Measurements from ENCODE around the gene PPP1CB. TPM values are rescaled to one million over a fixed set of nuclear protein-coding genes. Genes with fewer than 3 reads are reported as not detected.

PPP1CB gene
- total and polyA plus RNA-seq, 10 of the 15 experiments (the other 5 are each of a cell fraction or from before 2014, with no cell fraction given) = 37.5 to 176 (median 84.9) TPM

DNA sequence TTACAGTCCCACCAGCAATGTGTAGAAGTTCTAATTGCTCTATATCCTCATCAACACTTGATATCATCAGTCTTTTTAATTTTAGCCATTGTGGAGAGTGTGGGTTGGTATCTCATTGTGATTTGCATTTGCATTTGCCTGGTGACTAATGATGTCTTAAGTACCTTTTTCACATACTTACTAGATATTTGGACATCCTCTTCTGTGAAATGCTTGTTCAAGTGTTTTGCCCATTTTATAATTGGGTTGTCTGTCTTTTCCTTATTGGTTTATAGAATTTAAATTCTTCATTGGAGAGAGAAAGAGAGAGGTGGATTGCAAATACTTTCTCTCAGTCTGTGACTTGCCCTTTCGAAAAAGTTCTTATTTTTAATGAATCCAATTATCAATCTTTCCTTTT, 14.0 kb upstream of the PPP1CB start:
- no peak for FAIRE-seq
- no TSS peak for BruUV-seq (replicated peaks)
- Histone ChIP-seq H2AFZ (ENCODE audit: control insufficient read depth, low read depth, low read length) (no peak overlapping the region), H3K79me2 (ENCODE audit: control insufficient read depth, insufficient read depth, low read length) (no peaks in the 10 kb centered on the region), H3K9ac (ENCODE audit: control insufficient read depth, insufficient read depth, low read length) (no peak overlapping the region), H3K4me3 (no peak overlapping the region), H3K4me1 (ENCODE audit: control insufficient read depth, insufficient read depth, low read length) (no peaks in the 10 kb centered on the region), H4K20me1 (ENCODE audit: control insufficient read depth, insufficient read depth) (no peaks in the 10 kb centered on the region), H3K4me2 (ENCODE audit: control insufficient read depth, insufficient read depth) (no peak overlapping the region), H3K27ac (ENCODE audit: control insufficient read depth, insufficient read depth) (no peak overlapping the region), H3K27me3 (replicated peaks in 1 of 2; ENCODE audit: control insufficient read depth in 2 of 2, insufficient read depth in 2 of 2, low read length in 1 of 2) (no peaks in the 10 kb centered on the region), H3K9me3 (replicated peaks; ENCODE audit: control insufficient read depth, insufficient read depth, low read length) (no peaks in the 10 kb centered on the region), H3K36me3 (ENCODE audit: control insufficient read depth in 2 of 2, insufficient read depth in 2 of 2, low read length in 1 of 2) (no peaks in the 10 kb centered on the region)
- RAD21 ChIA-PET (ENCODE audit: unreplicated experiment) = no interaction called here
- intact Hi-C loops (cut with micrococcal nuclease; ENCODE audit: unreplicated experiment) = no loop called here
- no peak for ATAC-seq
- no peak for DNase-seq (ENCODE audit: low read depth, low spot score)
- CTCF ChIA-PET = interaction anchor here (1.0 kb wide), 1 partner anchor 144 kb away, joined by 3 read pairs; no protein-coding TSS in a partner anchor
- in situ Hi-C loops (cut with MboI) = no loop called here
- POLR2A ChIA-PET = no interaction called here
- SMC1A ChIA-PET (ENCODE audit: uncharacterized antibody, unreplicated experiment) = no interaction called here
- WGBS (ENCODE audit: insufficient coverage, insufficient replicate concordance, low lambda C conversion rate, missing lambda C conversion rate) = 89% methylated on average over 1 of the region's 1 CpG
- no peak for TF ChIP-seq KDM1A (IDR thresholded peaks at IDR 0.05; ENCODE audit: borderline replicate concordance)
- TF ChIP-seq MXI1 (IDR thresholded peaks at IDR 0.05; ENCODE audit: low read depth, low read length) = no peak
- TF ChIP-seq, protein P1, sequence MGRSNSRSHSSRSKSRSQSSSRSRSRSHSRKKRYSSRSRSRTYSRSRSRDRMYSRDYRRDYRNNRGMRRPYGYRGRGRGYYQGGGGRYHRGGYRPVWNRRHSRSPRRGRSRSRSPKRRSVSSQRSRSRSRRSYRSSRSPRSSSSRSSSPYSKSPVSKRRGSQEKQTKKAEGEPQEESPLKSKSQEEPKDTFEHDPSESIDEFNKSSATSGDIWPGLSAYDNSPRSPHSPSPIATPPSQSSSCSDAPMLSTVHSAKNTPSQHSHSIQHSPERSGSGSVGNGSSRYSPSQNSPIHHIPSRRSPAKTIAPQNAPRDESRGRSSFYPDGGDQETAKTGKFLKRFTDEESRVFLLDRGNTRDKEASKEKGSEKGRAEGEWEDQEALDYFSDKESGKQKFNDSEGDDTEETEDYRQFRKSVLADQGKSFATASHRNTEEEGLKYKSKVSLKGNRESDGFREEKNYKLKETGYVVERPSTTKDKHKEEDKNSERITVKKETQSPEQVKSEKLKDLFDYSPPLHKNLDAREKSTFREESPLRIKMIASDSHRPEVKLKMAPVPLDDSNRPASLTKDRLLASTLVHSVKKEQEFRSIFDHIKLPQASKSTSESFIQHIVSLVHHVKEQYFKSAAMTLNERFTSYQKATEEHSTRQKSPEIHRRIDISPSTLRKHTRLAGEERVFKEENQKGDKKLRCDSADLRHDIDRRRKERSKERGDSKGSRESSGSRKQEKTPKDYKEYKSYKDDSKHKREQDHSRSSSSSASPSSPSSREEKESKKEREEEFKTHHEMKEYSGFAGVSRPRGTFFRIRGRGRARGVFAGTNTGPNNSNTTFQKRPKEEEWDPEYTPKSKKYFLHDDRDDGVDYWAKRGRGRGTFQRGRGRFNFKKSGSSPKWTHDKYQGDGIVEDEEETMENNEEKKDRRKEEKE (IDR thresholded peaks at IDR 0.05) = no peak
- TF ChIP-seq CREM (IDR thresholded peaks at IDR 0.05; ENCODE audit: low read depth) = no peak
- TF ChIP-seq SIN3A (IDR thresholded peaks at IDR 0.05; ENCODE audit: low read depth, low read length) = no peak
- no peak for TF ChIP-seq CBFB (IDR thresholded peaks at IDR 0.05; ENCODE audit: low read depth)
- TF ChIP-seq BMI1 (IDR thresholded peaks at IDR 0.05; ENCODE audit: borderline replicate concordance) = no peak
- TF ChIP-seq, protein P2, sequence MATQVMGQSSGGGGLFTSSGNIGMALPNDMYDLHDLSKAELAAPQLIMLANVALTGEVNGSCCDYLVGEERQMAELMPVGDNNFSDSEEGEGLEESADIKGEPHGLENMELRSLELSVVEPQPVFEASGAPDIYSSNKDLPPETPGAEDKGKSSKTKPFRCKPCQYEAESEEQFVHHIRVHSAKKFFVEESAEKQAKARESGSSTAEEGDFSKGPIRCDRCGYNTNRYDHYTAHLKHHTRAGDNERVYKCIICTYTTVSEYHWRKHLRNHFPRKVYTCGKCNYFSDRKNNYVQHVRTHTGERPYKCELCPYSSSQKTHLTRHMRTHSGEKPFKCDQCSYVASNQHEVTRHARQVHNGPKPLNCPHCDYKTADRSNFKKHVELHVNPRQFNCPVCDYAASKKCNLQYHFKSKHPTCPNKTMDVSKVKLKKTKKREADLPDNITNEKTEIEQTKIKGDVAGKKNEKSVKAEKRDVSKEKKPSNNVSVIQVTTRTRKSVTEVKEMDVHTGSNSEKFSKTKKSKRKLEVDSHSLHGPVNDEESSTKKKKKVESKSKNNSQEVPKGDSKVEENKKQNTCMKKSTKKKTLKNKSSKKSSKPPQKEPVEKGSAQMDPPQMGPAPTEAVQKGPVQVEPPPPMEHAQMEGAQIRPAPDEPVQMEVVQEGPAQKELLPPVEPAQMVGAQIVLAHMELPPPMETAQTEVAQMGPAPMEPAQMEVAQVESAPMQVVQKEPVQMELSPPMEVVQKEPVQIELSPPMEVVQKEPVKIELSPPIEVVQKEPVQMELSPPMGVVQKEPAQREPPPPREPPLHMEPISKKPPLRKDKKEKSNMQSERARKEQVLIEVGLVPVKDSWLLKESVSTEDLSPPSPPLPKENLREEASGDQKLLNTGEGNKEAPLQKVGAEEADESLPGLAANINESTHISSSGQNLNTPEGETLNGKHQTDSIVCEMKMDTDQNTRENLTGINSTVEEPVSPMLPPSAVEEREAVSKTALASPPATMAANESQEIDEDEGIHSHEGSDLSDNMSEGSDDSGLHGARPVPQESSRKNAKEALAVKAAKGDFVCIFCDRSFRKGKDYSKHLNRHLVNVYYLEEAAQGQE (IDR thresholded peaks at IDR 0.05; ENCODE audit: low read depth, low read length) = no peak
- TF ChIP-seq ZNF24 (IDR thresholded peaks at IDR 0.05) = no peak
- no peak for TF ChIP-seq ZSCAN29 (IDR thresholded peaks at IDR 0.05)

Measured in GM12878 (cell line).